K562 (cell line): ENCODE measurements around the gene LRRC7. TPM values are rescaled to one million over a fixed set of nuclear protein-coding genes. Genes with fewer than 3 reads are reported as not detected.

Source experiments
- BRD9 ChIP-seq: fragments of 450-650 bp; IDR thresholded peaks from 2 replicates; pipeline ENCODE4 v1.6.1; 2018; ENCODE audit warnings: low read depth; ENCODE audit not compliant: partially characterized antibody
- FOXA3 ChIP-seq, 2 experiments: fragments of 450-650 bp in 1 of 2; sonication (generic) in 1 of 2; formaldehyde crosslinking; IDR thresholded peaks in 1 of 2; conservative IDR thresholded peaks in 1 of 2; 2 replicates each; pipeline versions ENCODE4 v1.4.0 to v1.8.0; 2020 to 2022; ENCODE audit warnings: mild to moderate bottlenecking in 2 of 2, missing genetic modification reagents in 1 of 2
- FOXJ2 ChIP-seq: fragments of 200-800 bp; sonication (Bioruptor generic); IDR thresholded peaks from 2 replicates; pipeline ENCODE4 v1.6.1; 2016; ENCODE audit warnings: missing genetic modification characterization, missing compliant biosample characterization
- MGA ChIP-seq: fragments of 450-650 bp; IDR thresholded peaks from 2 replicates; pipeline ENCODE4 v1.6.1; 2016; ENCODE audit warnings: mild to moderate bottlenecking, moderate library complexity
- PCBP1 ChIP-seq: fragments of 200-400 bp; formaldehyde crosslinking; IDR thresholded peaks from 2 replicates; pipeline ENCODE4 v1.6.1; 2018; ENCODE audit warnings: mild to moderate bottlenecking, low read depth, low read length; ENCODE audit not compliant: poor library complexity, severe bottlenecking
- PREB ChIP-seq: sonication (generic); formaldehyde crosslinking; IDR thresholded peaks from 2 replicates; pipeline ENCODE4 v1.8.1; 2023; ENCODE audit warnings: mild to moderate bottlenecking, missing genetic modification reagents
- polyA plus RNA-seq, 8 experiments: library from polyadenylated mRNA; depleted of rRNA in 4 of 8; stranded (reverse) in 5 of 8; unstranded in 3 of 8; fragments of >200 nt; fragmentation: Nextera tagmentation in 2 of 8; fragmentation: Illumina TruSeq in 1 of 8; extraction: Ambion mirVana in 2 of 8; extraction: Trizol in 1 of 8; gene quantifications; 2 replicates each; pipeline versions ENCODE4 v1.2.1 to v1.2.3, GENCODE V29; 2011 to 2014; ENCODE audit warnings: inconsistent platforms in 1 of 8, missing spikeins in 1 of 8
- total RNA-seq, 7 experiments: library from RNA; depleted of rRNA in 6 of 7; stranded (reverse); fragments of >200 nt in 6 of 7; fragmentation: Illumina TruSeq in 2 of 7; extraction: Trizol in 2 of 7; gene quantifications; 2 replicates each; pipeline versions ENCODE4 v1.2.1 to v1.2.3, GENCODE V29; 2011 to 2021; ENCODE audit warnings: low replicate concordance in 1 of 7
- TF ChIP-seq, protein P1 (sequence below): sonication (generic); formaldehyde crosslinking; IDR thresholded peaks from 2 replicates; pipeline ENCODE4 v1.8.0; 2023; ENCODE audit warnings: missing genetic modification reagents, mild to moderate bottlenecking, borderline replicate concordance

Gene LRRC7
- total and polyA plus RNA-seq, 9 of the 15 experiments (the other 6 are each of a cell fraction or from before 2014, with no cell fraction given) = 0.09 to 0.94 (median 0.49) TPM

DNA sequence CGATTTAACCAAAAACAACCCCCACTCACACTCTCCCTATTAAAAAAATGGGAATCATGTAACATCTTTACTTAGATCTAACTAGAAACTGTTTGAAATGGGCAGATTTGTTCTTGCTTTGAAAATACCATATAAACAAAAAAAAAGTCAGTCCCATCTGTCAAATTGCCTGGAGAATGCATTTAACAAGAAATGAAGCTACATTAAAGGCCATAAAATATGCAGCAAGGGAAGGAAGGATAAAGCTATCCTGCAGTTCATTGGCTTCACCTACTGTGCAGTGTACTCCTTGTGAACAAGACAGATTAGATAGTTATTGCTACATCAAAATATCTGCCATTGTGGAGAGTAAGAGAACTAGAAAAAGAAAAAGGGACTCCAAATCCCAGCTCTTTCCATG is 160.5 kb downstream of the LRRC7 start (continued):
- TF ChIP-seq MGA (no peak), PCBP1 (no peak), FOXJ2 (no peak), FOXA3 (CRISPR knock-in tag; conservative IDR thresholded peaks at IDR 0.05 in 1 of 2, IDR thresholded peaks at IDR 0.05 in 1 of 2) (no peak), BRD9 (no peak), PREB (CRISPR knock-in tag) (no peak)
- TF ChIP-seq, protein P1, sequence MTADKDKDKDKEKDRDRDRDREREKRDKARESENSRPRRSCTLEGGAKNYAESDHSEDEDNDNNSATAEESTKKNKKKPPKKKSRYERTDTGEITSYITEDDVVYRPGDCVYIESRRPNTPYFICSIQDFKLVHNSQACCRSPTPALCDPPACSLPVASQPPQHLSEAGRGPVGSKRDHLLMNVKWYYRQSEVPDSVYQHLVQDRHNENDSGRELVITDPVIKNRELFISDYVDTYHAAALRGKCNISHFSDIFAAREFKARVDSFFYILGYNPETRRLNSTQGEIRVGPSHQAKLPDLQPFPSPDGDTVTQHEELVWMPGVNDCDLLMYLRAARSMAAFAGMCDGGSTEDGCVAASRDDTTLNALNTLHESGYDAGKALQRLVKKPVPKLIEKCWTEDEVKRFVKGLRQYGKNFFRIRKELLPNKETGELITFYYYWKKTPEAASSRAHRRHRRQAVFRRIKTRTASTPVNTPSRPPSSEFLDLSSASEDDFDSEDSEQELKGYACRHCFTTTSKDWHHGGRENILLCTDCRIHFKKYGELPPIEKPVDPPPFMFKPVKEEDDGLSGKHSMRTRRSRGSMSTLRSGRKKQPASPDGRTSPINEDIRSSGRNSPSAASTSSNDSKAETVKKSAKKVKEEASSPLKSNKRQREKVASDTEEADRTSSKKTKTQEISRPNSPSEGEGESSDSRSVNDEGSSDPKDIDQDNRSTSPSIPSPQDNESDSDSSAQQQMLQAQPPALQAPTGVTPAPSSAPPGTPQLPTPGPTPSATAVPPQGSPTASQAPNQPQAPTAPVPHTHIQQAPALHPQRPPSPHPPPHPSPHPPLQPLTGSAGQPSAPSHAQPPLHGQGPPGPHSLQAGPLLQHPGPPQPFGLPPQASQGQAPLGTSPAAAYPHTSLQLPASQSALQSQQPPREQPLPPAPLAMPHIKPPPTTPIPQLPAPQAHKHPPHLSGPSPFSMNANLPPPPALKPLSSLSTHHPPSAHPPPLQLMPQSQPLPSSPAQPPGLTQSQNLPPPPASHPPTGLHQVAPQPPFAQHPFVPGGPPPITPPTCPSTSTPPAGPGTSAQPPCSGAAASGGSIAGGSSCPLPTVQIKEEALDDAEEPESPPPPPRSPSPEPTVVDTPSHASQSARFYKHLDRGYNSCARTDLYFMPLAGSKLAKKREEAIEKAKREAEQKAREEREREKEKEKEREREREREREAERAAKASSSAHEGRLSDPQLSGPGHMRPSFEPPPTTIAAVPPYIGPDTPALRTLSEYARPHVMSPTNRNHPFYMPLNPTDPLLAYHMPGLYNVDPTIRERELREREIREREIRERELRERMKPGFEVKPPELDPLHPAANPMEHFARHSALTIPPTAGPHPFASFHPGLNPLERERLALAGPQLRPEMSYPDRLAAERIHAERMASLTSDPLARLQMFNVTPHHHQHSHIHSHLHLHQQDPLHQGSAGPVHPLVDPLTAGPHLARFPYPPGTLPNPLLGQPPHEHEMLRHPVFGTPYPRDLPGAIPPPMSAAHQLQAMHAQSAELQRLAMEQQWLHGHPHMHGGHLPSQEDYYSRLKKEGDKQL (CRISPR knock-in tag) = no peak
